Activated T-cell treated with anti-CD3 and anti-CD28 coated beads, Interleukin-2, amount 50 U/mL, for 24 hours (primary cell): ENCODE measurements around the gene MLEC.
"Not testable (repeated sequence)": the region's sequence is repeated elsewhere in the genome, so short reads cannot be mapped to it uniquely, and the experiment has no call there.

ENCODE experiments used
- DNase-seq: peaks from one replicate; pipeline ENCODE4 v3.0.0-alpha.2; 2020
- H3K27ac Mint-ChIP-seq: 2 replicates; pipeline ENCODE4 v1.8.0; 2020; ENCODE audit warnings: mild to moderate bottlenecking, mixed read lengths
- H3K27me3 Mint-ChIP-seq: 2 replicates; pipeline ENCODE4 v1.8.0; 2020; ENCODE audit warnings: mixed read lengths
- H3K36me3 Mint-ChIP-seq: 2 replicates; pipeline ENCODE4 v1.8.0; 2020; ENCODE audit warnings: low read depth, mixed read lengths
- H3K4me1 Mint-ChIP-seq: 2 replicates; pipeline ENCODE4 v1.8.0; 2020; ENCODE audit warnings: low read depth, mixed read lengths
- H3K4me3 Mint-ChIP-seq: 2 replicates; pipeline ENCODE4 v1.8.0; 2020; ENCODE audit warnings: mild to moderate bottlenecking, moderate library complexity, mixed read lengths
- H3K9me3 Mint-ChIP-seq: 2 replicates; pipeline ENCODE4 v1.8.0; 2020; ENCODE audit warnings: mixed read lengths

The MLEC gene

GRCh38 chr12:120732198-120732597, 45.2 kb downstream of the MLEC start:
- peaks cover 32% of the 10 kb centered on the region for H3K36me3 Mint-ChIP-seq
- not testable (repeated sequence) for H3K27ac Mint-ChIP-seq, H3K4me3 Mint-ChIP-seq, H3K9me3 Mint-ChIP-seq, H3K27me3 Mint-ChIP-seq, H3K4me1 Mint-ChIP-seq, DNase-seq

- no peak overlapping the region for H3K27ac Mint-ChIP-seq
- H3K4me1 Mint-ChIP-seq: no peaks in the 10 kb centered on the region
- H3K4me3 Mint-ChIP-seq: no peak overlapping the region
- H3K9me3 Mint-ChIP-seq: no peaks in the 10 kb centered on the region
- DNase-seq: no peak
- peaks cover 28% of the 10 kb centered on the region for H3K36me3 Mint-ChIP-seq
- H3K27me3 Mint-ChIP-seq: no peaks in the 10 kb centered on the region
Measured at GRCh38 chr12:120733574-120733973, 46.6 kb downstream of the MLEC start.

GRCh38 chr12:120734210-120734609, 47.3 kb downstream of the MLEC start:
- H3K4me3 Mint-ChIP-seq: no peak overlapping the region
- no peaks in the 10 kb centered on the region for H3K4me1 Mint-ChIP-seq
- H3K9me3 Mint-ChIP-seq: no peaks in the 10 kb centered on the region
- peaks cover 27% of the 10 kb centered on the region for H3K36me3 Mint-ChIP-seq
- DNase-seq: no peak
- no peaks in the 10 kb centered on the region for H3K27me3 Mint-ChIP-seq
- no peak overlapping the region for H3K27ac Mint-ChIP-seq

GRCh38 chr12:120735181-120735580, 48.2 kb downstream of the MLEC start:
- Mint-ChIP-seq H3K4me1 (no peaks in the 10 kb centered on the region), H3K27ac (no peak overlapping the region), H3K27me3 (no peaks in the 10 kb centered on the region), H3K9me3 (no peaks in the 10 kb centered on the region), H3K4me3 (no peak overlapping the region), H3K36me3 (peaks cover 18% of the 10 kb centered on the region)
- no peak for DNase-seq

- Mint-ChIP-seq H3K4me3 (no peak overlapping the region), H3K4me1 (no peaks in the 10 kb centered on the region), H3K9me3 (no peaks in the 10 kb centered on the region), H3K27ac (no peak overlapping the region), H3K36me3 (peaks cover 12% of the 10 kb centered on the region), H3K27me3 (no peaks in the 10 kb centered on the region)
- no peak for DNase-seq
Measured at GRCh38 chr12:120736404-120737331, 49.7 kb downstream of the MLEC start.

DNA sequence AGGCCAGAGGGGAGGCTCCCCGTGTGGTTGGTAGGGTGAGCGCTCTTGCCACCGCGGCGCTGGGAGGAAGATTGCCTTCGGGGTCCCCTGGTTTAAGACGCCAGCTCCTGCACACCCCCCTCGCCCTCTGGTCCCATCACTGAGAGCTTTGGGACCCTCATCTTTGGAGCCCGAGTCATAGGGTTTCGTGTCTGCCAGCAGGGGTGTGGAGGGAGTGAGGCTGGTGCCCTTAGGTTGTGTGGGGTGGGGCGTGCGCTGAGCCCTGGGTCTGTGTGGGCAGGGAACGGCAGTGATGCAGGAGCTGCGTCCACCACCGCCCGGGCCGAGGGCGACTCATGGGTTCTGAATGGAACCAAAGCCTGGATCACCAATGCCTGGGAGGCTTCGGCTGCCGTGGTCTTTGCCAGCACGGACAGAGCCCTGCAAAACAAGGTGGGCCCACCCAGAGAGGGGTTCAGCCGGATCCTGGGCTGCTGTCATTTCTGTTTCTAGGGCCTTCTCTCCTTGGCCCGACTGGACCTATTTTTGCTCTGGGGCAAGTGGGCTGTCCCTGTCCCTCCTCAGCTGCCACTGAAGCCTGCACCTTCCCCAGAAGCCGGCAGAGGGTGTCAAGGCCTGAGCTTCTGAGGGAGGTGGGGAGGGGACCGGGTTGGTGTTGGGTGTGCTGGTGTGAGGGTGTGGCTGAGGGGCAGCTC, 50.8 kb downstream of the MLEC start:
- Mint-ChIP-seq H3K27me3 (no peaks in the 10 kb centered on the region), H3K4me1 (no peaks in the 10 kb centered on the region), H3K36me3 (peaks cover 10% of the 10 kb centered on the region), H3K27ac (no peak overlapping the region), H3K9me3 (no peaks in the 10 kb centered on the region), H3K4me3 (no peak overlapping the region)
- DNase-seq: no peak

DNA sequence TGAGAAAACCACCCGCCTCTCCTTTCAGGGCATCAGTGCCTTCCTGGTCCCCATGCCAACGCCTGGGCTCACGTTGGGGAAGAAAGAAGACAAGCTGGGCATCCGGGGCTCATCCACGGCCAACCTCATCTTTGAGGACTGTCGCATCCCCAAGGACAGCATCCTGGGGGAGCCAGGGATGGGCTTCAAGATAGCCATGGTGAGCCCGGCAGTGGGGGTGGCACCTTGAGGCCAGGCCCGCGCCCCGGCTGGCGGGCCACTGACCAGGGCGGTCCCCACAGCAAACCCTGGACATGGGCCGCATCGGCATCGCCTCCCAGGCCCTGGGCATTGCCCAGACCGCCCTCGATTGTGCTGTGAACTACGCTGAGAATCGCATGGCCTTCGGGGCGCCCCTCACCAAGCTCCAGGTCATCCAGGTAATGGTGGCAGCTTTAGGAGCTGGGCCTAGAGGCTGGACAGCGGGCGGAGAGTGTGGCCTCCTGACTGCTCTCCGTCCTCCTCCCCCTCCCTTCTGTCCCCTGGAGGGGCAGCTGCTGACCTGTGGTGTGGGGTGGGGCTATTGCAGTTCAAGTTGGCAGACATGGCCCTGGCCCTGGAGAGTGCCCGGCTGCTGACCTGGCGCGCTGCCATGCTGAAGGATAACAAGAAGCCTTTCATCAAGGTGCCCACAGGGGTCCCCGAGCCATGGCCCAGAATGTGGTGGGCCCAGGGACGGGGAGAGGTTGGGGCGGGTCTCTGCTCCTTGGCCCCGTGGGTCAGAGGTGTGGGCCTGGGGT, 51.5 kb downstream of the MLEC start:
- no peaks in the 10 kb centered on the region for H3K27me3 Mint-ChIP-seq

DNA sequence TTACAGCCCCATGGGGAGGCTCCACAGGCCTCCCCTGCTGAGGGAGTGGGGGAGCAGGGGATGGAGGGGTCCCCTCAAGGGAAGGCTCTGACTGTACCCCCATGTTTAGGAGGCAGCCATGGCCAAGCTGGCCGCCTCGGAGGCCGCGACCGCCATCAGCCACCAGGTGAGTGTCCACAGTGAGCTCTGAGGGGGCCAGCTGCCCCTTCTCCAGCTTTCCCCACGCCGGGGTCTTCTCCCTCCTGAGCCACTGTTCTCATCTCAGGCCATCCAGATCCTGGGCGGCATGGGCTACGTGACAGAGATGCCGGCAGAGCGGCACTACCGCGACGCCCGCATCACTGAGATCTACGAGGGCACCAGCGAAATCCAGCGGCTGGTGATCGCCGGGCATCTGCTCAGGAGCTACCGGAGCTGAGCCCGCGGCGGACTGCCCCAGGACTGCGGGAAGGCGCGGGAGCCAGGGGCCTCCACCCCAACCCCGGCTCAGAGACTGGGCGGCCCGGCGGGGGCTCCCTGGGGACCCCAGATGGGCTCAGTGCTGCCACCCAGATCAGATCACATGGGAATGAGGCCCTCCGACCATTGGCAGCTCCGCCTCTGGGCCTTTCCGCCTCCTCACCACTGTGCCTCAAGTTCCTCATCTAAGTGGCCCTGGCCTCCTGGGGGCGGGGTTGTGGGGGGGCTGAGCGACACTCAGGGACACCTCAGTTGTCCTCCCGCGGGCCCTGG, 52.2 kb downstream of the MLEC start:
- Mint-ChIP-seq H3K4me3 (no peak overlapping the region), H3K4me1 (no peaks in the 10 kb centered on the region), H3K27ac (no peak overlapping the region), H3K36me3 (peaks cover 6% of the 10 kb centered on the region), H3K9me3 (no peaks in the 10 kb centered on the region), H3K27me3 (no peaks in the 10 kb centered on the region)
- no peak for DNase-seq

More for the DNA sequence above, 51.5 kb downstream of the MLEC start:
- H3K4me1 Mint-ChIP-seq: no peaks in the 10 kb centered on the region
- peaks cover 10% of the 10 kb centered on the region for H3K36me3 Mint-ChIP-seq
- DNase-seq: no peak
- no peak overlapping the region for H3K27ac Mint-ChIP-seq
- no peaks in the 10 kb centered on the region for H3K9me3 Mint-ChIP-seq
- H3K4me3 Mint-ChIP-seq: no peak overlapping the region

DNA sequence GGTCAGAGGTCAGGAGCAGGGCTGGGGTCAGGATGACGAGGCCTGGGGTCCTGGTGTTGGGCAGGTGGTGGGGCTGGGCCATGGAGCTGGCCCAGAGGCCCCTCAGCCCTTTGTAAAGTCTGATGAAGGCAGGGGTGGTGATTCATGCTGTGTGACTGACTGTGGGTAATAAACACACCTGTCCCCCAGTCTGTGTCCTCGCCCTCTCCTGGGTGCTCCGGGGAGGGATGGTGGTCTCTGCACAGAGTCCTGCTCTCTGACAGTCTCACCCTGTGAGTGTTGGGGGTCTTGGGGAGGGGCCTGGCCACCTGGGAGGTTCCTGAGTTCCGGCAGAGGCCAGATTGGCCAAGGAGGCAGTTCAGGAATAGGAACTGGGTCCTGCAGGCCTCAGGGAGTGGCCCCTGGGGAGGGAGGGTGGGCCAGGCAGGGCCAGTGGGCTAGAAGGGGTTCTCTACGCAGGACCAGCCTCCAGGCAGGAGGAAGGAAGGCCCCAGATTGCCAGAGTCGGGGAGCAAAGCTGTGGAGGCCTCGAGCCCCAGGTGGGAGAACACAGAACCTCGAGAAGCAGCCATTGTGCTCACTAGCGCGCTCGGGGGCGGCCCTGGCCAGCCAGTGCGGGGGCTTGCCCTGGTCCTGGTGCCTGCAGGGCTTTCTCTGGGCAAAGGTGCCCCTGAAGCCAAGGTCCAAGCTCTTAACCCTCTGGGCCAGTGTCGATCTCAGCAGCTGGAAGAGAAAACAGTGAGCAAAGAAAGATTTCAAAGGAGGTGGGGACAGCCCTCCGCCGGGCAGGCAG, 53.1 kb downstream of the MLEC start:
- no peak overlapping the region for H3K4me3 Mint-ChIP-seq
- no peak overlapping the region for H3K27ac Mint-ChIP-seq
- no peak for DNase-seq
- no peaks in the 10 kb centered on the region for H3K4me1 Mint-ChIP-seq
- peaks cover 4% of the 10 kb centered on the region for H3K36me3 Mint-ChIP-seq
- no peaks in the 10 kb centered on the region for H3K9me3 Mint-ChIP-seq
- no peaks in the 10 kb centered on the region for H3K27me3 Mint-ChIP-seq

- no peak overlapping the region for H3K27ac Mint-ChIP-seq
- peaks cover 3% of the 10 kb centered on the region for H3K36me3 Mint-ChIP-seq
- no peaks in the 10 kb centered on the region for H3K4me1 Mint-ChIP-seq
- H3K9me3 Mint-ChIP-seq: no peaks in the 10 kb centered on the region
- no peaks in the 10 kb centered on the region for H3K27me3 Mint-ChIP-seq
- DNase-seq: no peak
- no peak overlapping the region for H3K4me3 Mint-ChIP-seq
Measured at GRCh38 chr12:120740871-120741270, 53.9 kb downstream of the MLEC start.

GRCh38 chr12:120741476-120742421, 54.8 kb downstream of the MLEC start:
- no peaks in the 10 kb centered on the region for H3K27me3 Mint-ChIP-seq
- H3K4me1 Mint-ChIP-seq: no peaks in the 10 kb centered on the region
- no peak for DNase-seq
- peaks cover 3% of the 10 kb centered on the region for H3K36me3 Mint-ChIP-seq
- H3K9me3 Mint-ChIP-seq: no peaks in the 10 kb centered on the region
- no peak overlapping the region for H3K27ac Mint-ChIP-seq
- H3K4me3 Mint-ChIP-seq: no peak overlapping the region

DNA sequence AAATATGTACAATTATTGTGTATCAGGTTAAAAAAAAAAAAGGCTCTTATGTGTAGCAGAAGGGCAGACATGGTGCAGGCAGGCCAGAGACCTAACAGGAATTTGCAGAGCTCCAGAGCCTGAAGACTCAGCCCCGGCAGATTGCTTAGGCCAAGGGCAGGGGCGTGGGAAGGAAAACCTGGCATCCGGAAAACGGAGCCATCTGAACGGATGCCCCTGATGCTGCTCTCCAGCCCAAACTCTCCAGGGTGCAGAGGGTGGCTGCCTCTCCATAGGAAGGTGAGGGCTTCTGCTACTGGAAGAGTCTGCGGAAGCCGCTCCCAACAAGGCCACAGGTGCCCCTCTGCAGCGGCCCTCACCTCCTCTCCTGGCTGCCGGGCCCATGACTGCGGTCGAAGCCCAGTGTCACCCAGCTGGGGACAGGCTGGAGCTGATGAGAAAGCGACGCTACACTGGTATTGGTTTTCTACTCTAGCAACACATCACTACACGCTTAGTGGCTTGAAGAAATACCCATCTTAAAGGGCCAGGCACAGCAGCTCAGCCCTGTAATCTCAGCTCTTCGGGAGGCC, 58.1 kb downstream of the MLEC start:
- no peaks in the 10 kb centered on the region for H3K4me1 Mint-ChIP-seq
- no peak overlapping the region for H3K4me3 Mint-ChIP-seq
- H3K27me3 Mint-ChIP-seq: no peaks in the 10 kb centered on the region
- no peak overlapping the region for H3K27ac Mint-ChIP-seq
- H3K9me3 Mint-ChIP-seq: no peaks in the 10 kb centered on the region
- no peak for DNase-seq
- H3K36me3 Mint-ChIP-seq: no peaks in the 10 kb centered on the region
